SK-N-SH treated with all-trans-retinoic acid at 6 μM for 48 hours (cell line): ENCODE results near the gene TIMM10.

Source experiments
- ATAC-seq: fragments of 200-7000 bp; cut with Tn5 transposase; 3 replicates; pipeline ENCODE4 v1.9.1; 2020; ENCODE audit warnings: mild to moderate bottlenecking, moderate library complexity
- ARNTL ChIP-seq: fragments of 450-650 bp; formaldehyde crosslinking; IDR thresholded peaks from 2 replicates; pipeline ENCODE4 v1.5.0; 2020; ENCODE audit warnings: low read depth, mild to moderate bottlenecking, moderate library complexity, borderline replicate concordance
- BACH2 ChIP-seq: fragments of 250-450 bp; sonication (Bioruptor Pico); IDR thresholded peaks from 2 replicates; pipeline ENCODE4 v1.9.0; 2021; ENCODE audit warnings: mild to moderate bottlenecking, borderline replicate concordance
- CSDC2 ChIP-seq: fragments of 250-450 bp; sonication (Bioruptor Pico); IDR thresholded peaks from 2 replicates; pipeline ENCODE4 v1.5.0; 2020; ENCODE audit warnings: mild to moderate bottlenecking, moderate library complexity
- ESRRG ChIP-seq: fragments of 250-450 bp; sonication (Bioruptor Pico); IDR thresholded peaks from 2 replicates; pipeline ENCODE4 v1.6.1; 2021; ENCODE audit warnings: mild to moderate bottlenecking
- GLIS3 ChIP-seq: fragments of 250-450 bp; sonication (Bioruptor Pico); IDR thresholded peaks from 2 replicates; pipeline ENCODE4 v1.5.0; 2020; ENCODE audit warnings: mild to moderate bottlenecking, moderate library complexity
- ISL1 ChIP-seq: fragments of 250-450 bp; sonication (Bioruptor Pico); IDR thresholded peaks from 2 replicates; pipeline ENCODE4 v2.1.2; 2022; ENCODE audit warnings: mild to moderate bottlenecking, moderate library complexity
- OSR1 ChIP-seq: fragments of 250-450 bp; sonication (Bioruptor Pico); IDR thresholded peaks from 2 replicates; pipeline ENCODE4 v1.8.0; 2022; ENCODE audit warnings: moderate library complexity, mild to moderate bottlenecking, inconsistent platforms
- SNAI2 ChIP-seq: fragments of 250-450 bp; sonication (Bioruptor Pico); IDR thresholded peaks from 2 replicates; pipeline ENCODE4 v1.5.0; 2020; ENCODE audit warnings: mild to moderate bottlenecking, moderate library complexity
- TCF4 ChIP-seq: fragments of 250-450 bp; sonication (Bioruptor Pico); IDR thresholded peaks from 2 replicates; pipeline ENCODE4 v1.8.0; 2021; ENCODE audit warnings: mild to moderate bottlenecking, moderate library complexity, borderline replicate concordance
- ZC3H10 ChIP-seq: fragments of 250-450 bp; sonication (Bioruptor Pico); IDR thresholded peaks from 2 replicates; pipeline ENCODE4 v1.5.1; 2021; ENCODE audit warnings: mild to moderate bottlenecking, moderate library complexity
- ZFP30 ChIP-seq: fragments of 450-650 bp; formaldehyde crosslinking; IDR thresholded peaks from 2 replicates; pipeline ENCODE4 v1.5.0; 2022; ENCODE audit warnings: mild to moderate bottlenecking, moderate library complexity
- ZNF565 ChIP-seq: fragments of 450-650 bp; formaldehyde crosslinking; conservative IDR thresholded peaks from 2 replicates; pipeline ENCODE4 v1.5.0; 2020; ENCODE audit warnings: low read depth, mild to moderate bottlenecking, moderate library complexity
- ZNF70 ChIP-seq: fragments of 450-650 bp; formaldehyde crosslinking; IDR thresholded peaks from 2 replicates; pipeline ENCODE4 v1.5.0; 2020; ENCODE audit warnings: mild to moderate bottlenecking, moderate library complexity
- ZNF8 ChIP-seq: fragments of 450-650 bp; formaldehyde crosslinking; IDR thresholded peaks from 2 replicates; pipeline ENCODE4 v1.5.0; 2020; ENCODE audit warnings: mild to moderate bottlenecking, moderate library complexity
- TF ChIP-seq, protein P1 (sequence below): fragments of 250-450 bp; sonication (Bioruptor Pico); IDR thresholded peaks from 2 replicates; pipeline ENCODE4 v1.8.0; 2021; ENCODE audit warnings: low read depth, mild to moderate bottlenecking, moderate library complexity, borderline replicate concordance
- TF ChIP-seq, protein P2 (sequence below): fragments of 250-450 bp; sonication (Bioruptor Pico); IDR thresholded peaks from 2 replicates; pipeline ENCODE4 v1.5.1; 2020; ENCODE audit warnings: low read depth, mild to moderate bottlenecking, moderate library complexity
- TF ChIP-seq, protein P3 (sequence below): fragments of 250-450 bp; sonication (Bioruptor Pico); IDR thresholded peaks from 2 replicates; pipeline ENCODE4 v1.5.0; 2020; ENCODE audit warnings: mild to moderate bottlenecking, moderate library complexity
- TF ChIP-seq, protein P4 (sequence below): fragments of 250-450 bp; sonication (Bioruptor Pico); IDR thresholded peaks from 2 replicates; pipeline ENCODE4 v1.8.0; 2020; ENCODE audit warnings: mild to moderate bottlenecking, moderate library complexity, borderline replicate concordance
- TF ChIP-seq, protein P5 (sequence below): fragments of 250-450 bp; sonication (Bioruptor Pico); IDR thresholded peaks from 2 replicates; pipeline ENCODE4 v1.5.1; 2021; ENCODE audit warnings: mild to moderate bottlenecking, moderate library complexity

The TIMM10 gene

DNA sequence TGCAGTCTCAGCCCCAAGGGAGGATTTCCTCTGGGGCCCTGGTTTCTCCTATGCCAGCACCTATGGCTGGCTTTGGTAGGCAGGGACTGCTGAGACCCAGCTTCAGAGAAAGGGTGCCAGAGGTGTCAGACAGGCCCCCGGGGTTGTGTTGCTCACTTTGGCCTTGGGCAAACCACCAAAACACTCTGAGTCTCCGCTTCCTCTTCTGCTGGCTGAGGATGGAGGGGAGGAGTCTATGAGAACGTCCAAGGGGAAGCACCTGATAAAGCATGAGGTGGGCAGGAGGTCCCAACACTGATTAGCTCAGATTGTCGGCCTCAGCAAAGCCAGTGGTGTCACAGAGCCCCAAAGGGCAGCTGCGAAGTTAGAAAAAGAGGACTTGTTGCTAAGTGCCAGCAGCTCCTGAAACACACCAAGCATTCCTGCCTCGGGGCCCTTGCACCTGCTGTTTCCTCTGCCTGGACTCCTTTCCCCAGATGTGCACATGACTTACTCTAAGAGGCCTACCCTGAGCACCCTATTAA, 17.4 kb upstream of the TIMM10 start:
- TF ChIP-seq BACH2 (no peak), GLIS3 (CRISPR knock-in tag) (no peak), ESRRG (CRISPR knock-in tag) (no peak), ZNF70 (CRISPR knock-in tag) (no peak), ZC3H10 (no peak), OSR1 (CRISPR knock-in tag) (no peak)
- TF ChIP-seq, protein P1, sequence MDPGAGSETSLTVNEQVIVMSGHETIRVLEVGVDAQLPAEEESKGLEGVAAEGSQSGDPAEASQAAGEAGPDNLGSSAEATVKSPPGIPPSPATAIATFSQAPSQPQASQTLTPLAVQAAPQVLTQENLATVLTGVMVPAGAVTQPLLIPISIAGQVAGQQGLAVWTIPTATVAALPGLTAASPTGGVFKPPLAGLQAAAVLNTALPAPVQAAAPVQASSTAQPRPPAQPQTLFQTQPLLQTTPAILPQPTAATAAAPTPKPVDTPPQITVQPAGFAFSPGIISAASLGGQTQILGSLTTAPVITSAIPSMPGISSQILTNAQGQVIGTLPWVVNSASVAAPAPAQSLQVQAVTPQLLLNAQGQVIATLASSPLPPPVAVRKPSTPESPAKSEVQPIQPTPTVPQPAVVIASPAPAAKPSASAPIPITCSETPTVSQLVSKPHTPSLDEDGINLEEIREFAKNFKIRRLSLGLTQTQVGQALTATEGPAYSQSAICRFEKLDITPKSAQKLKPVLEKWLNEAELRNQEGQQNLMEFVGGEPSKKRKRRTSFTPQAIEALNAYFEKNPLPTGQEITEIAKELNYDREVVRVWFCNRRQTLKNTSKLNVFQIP (CRISPR knock-in tag) = no peak
- TF ChIP-seq, protein P2, sequence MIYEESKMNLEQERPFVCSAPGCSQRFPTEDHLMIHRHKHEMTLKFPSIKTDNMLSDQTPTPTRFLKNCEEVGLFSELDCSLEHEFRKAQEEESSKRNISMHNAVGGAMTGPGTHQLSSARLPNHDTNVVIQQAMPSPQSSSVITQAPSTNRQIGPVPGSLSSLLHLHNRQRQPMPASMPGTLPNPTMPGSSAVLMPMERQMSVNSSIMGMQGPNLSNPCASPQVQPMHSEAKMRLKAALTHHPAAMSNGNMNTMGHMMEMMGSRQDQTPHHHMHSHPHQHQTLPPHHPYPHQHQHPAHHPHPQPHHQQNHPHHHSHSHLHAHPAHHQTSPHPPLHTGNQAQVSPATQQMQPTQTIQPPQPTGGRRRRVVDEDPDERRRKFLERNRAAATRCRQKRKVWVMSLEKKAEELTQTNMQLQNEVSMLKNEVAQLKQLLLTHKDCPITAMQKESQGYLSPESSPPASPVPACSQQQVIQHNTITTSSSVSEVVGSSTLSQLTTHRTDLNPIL (CRISPR knock-in tag) = no peak
- no peak for ATAC-seq

DNA sequence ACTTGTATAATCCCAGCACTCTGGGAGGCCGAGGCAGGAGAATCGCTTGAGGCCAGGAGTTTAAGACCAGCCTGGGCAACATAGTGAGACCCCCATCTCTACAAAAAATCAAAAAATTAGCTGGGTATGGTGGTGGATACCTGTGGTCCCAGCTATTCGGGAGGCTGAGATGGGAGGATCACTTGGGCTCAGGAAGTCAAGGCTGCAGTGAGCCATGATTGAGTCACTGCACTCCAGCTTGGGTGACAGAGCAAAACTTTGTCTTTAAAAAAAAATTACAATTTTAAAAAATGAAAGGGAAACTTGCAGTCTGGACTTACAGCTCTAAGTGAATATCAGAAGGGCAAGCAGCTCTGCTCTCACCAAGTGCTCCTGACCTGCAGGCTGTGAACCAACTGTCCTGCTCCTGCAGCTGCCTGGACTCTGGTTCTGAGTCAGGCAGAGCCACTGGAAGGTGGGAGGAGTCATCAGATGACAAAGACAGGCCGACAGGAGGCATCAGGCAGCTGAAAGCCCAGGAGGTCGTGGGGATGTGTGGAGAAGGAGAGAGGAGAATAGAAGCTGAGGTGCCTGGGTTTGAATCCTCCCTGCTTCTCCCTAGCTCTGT, 16.4 kb upstream of the TIMM10 start:
- ATAC-seq = peak; percentile 77
- TF ChIP-seq, protein P2 (CRISPR knock-in tag) = no peak
- TF ChIP-seq, protein P3, sequence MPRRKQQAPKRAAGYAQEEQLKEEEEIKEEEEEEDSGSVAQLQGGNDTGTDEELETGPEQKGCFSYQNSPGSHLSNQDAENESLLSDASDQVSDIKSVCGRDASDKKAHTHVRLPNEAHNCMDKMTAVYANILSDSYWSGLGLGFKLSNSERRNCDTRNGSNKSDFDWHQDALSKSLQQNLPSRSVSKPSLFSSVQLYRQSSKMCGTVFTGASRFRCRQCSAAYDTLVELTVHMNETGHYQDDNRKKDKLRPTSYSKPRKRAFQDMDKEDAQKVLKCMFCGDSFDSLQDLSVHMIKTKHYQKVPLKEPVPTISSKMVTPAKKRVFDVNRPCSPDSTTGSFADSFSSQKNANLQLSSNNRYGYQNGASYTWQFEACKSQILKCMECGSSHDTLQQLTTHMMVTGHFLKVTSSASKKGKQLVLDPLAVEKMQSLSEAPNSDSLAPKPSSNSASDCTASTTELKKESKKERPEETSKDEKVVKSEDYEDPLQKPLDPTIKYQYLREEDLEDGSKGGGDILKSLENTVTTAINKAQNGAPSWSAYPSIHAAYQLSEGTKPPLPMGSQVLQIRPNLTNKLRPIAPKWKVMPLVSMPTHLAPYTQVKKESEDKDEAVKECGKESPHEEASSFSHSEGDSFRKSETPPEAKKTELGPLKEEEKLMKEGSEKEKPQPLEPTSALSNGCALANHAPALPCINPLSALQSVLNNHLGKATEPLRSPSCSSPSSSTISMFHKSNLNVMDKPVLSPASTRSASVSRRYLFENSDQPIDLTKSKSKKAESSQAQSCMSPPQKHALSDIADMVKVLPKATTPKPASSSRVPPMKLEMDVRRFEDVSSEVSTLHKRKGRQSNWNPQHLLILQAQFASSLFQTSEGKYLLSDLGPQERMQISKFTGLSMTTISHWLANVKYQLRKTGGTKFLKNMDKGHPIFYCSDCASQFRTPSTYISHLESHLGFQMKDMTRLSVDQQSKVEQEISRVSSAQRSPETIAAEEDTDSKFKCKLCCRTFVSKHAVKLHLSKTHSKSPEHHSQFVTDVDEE (CRISPR knock-in tag) = no peak
- no peak for TF ChIP-seq TCF4 (CRISPR knock-in tag)

DNA sequence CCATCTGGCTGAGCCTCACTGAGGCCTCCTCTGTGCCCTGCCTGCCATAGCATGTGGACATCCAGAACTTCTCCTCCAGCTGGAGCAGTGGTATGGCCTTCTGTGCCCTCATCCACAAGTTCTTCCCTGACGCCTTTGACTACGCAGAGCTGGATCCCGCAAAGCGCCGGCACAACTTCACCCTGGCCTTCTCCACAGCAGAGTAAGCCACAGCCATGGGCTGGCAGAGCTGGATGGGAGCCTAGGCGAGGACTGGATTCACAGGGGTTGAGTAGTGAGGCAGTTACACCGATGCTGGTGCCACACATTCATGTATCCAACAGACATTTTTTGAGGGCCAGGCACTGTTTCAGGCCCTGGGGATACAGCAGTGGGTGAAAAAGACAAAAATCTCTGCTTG, 15.9 kb upstream of the TIMM10 start:
- no peak for ATAC-seq
- TF ChIP-seq BACH2 = no peak
- TF ChIP-seq SNAI2 (CRISPR knock-in tag) = no peak
- TF ChIP-seq OSR1 (CRISPR knock-in tag) = no peak
- no peak for TF ChIP-seq ZC3H10
- TF ChIP-seq, protein P4, sequence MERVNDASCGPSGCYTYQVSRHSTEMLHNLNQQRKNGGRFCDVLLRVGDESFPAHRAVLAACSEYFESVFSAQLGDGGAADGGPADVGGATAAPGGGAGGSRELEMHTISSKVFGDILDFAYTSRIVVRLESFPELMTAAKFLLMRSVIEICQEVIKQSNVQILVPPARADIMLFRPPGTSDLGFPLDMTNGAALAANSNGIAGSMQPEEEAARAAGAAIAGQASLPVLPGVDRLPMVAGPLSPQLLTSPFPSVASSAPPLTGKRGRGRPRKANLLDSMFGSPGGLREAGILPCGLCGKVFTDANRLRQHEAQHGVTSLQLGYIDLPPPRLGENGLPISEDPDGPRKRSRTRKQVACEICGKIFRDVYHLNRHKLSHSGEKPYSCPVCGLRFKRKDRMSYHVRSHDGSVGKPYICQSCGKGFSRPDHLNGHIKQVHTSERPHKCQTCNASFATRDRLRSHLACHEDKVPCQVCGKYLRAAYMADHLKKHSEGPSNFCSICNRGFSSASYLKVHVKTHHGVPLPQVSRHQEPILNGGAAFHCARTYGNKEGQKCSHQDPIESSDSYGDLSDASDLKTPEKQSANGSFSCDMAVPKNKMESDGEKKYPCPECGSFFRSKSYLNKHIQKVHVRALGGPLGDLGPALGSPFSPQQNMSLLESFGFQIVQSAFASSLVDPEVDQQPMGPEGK (CRISPR knock-in tag) = no peak
- TF ChIP-seq, protein P1 (CRISPR knock-in tag) = no peak
- no peak for TF ChIP-seq ESRRG (CRISPR knock-in tag)
- TF ChIP-seq ZNF565 (CRISPR knock-in tag) = no peak
- TF ChIP-seq GLIS3 (CRISPR knock-in tag) = no peak
- no peak for TF ChIP-seq ZNF8 (CRISPR knock-in tag)
- no peak for TF ChIP-seq CSDC2 (CRISPR knock-in tag)
- TF ChIP-seq, protein P2 (CRISPR knock-in tag) = no peak
- TF ChIP-seq, protein P5, sequence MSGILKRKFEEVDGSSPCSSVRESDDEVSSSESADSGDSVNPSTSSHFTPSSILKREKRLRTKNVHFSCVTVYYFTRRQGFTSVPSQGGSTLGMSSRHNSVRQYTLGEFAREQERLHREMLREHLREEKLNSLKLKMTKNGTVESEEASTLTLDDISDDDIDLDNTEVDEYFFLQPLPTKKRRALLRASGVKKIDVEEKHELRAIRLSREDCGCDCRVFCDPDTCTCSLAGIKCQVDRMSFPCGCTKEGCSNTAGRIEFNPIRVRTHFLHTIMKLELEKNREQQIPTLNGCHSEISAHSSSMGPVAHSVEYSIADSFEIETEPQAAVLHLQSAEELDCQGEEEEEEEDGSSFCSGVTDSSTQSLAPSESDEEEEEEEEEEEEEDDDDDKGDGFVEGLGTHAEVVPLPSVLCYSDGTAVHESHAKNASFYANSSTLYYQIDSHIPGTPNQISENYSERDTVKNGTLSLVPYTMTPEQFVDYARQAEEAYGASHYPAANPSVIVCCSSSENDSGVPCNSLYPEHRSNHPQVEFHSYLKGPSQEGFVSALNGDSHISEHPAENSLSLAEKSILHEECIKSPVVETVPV (CRISPR knock-in tag) = no peak
- no peak for TF ChIP-seq ZNF70 (CRISPR knock-in tag)
- TF ChIP-seq ZFP30 (CRISPR knock-in tag) = no peak
- TF ChIP-seq ISL1 (CRISPR knock-in tag) = no peak
- TF ChIP-seq ARNTL (CRISPR knock-in tag) = no peak
- TF ChIP-seq, protein P3 (CRISPR knock-in tag) = no peak
